Osteocyte (in vitro differentiated cells): Measurements from ENCODE around the gene ALK. TPM values are rescaled to one million over a fixed set of nuclear protein-coding genes. Genes with fewer than 3 reads are reported as not detected.

Experiments
- DNase-seq: peaks from one replicate; pipeline ENCODE4 v3.0.0; 2021; ENCODE audit warnings: mixed read lengths; ENCODE audit not compliant: unreplicated experiment; ENCODE audit errors: extremely low spot score
- H3K27ac Mint-ChIP-seq: one replicate; pipeline ENCODE4 v1.8.0; 2021; ENCODE audit warnings: mild to moderate bottlenecking, mixed read lengths; ENCODE audit not compliant: unreplicated experiment
- H3K27me3 Mint-ChIP-seq: one replicate; pipeline ENCODE4 v1.8.0; 2021; ENCODE audit warnings: mixed read lengths; ENCODE audit not compliant: unreplicated experiment
- H3K36me3 Mint-ChIP-seq: one replicate; pipeline ENCODE4 v1.8.0; 2021; ENCODE audit warnings: mixed read lengths; ENCODE audit not compliant: unreplicated experiment
- H3K4me1 Mint-ChIP-seq: one replicate; pipeline ENCODE4 v1.8.0; 2021; ENCODE audit warnings: mixed read lengths; ENCODE audit not compliant: unreplicated experiment
- H3K4me3 Mint-ChIP-seq: one replicate; pipeline ENCODE4 v1.8.0; 2021; ENCODE audit warnings: mild to moderate bottlenecking, moderate library complexity, mixed read lengths; ENCODE audit not compliant: unreplicated experiment
- H3K9me3 Mint-ChIP-seq: one replicate; pipeline ENCODE4 v1.8.0; 2021; ENCODE audit warnings: mixed read lengths; ENCODE audit not compliant: unreplicated experiment
- CTCF ChIP-seq: fragments of 200-600 bp; sonication (generic); IDR thresholded peaks from 2 replicates; pipeline ENCODE4 v1.5.0; 2021; ENCODE audit warnings: antibody characterized with exemption, mild to moderate bottlenecking, moderate library complexity
- total RNA-seq: library from RNA; stranded (reverse); gene quantifications from 2 replicates; pipeline ENCODE4 v1.2.1, GENCODE V29; 2021

Gene ALK
- total RNA-seq, 1 donor from 2014 or later: not detected

- peaks cover 8% of the 10 kb centered on the region for H3K27me3 Mint-ChIP-seq
- H3K27ac Mint-ChIP-seq: no peak overlapping the region
- H3K4me3 Mint-ChIP-seq: no peak overlapping the region
- H3K9me3 Mint-ChIP-seq: no peaks in the 10 kb centered on the region
- peaks cover 4% of the 10 kb centered on the region for H3K4me1 Mint-ChIP-seq
- DNase-seq: no peak
- TF ChIP-seq CTCF: no peak
- H3K36me3 Mint-ChIP-seq: no peaks in the 10 kb centered on the region
These were observed 702.0 kb downstream of the ALK start for GRCh38 chr2:29219374-29219773.

GRCh38 chr2:29218550-29219125, 702.7 kb downstream of the ALK start:
- Mint-ChIP-seq H3K27me3 (peaks cover 8% of the 10 kb centered on the region), H3K4me1 (peaks cover under 1% of the 10 kb centered on the region), H3K27ac (no peak overlapping the region), H3K4me3 (no peak overlapping the region), H3K36me3 (no peaks in the 10 kb centered on the region), H3K9me3 (no peaks in the 10 kb centered on the region)
- no peak for TF ChIP-seq CTCF
- DNase-seq: no peak

GRCh38 chr2:29218071-29218470, 703.3 kb downstream of the ALK start:
- Mint-ChIP-seq H3K36me3 (no peaks in the 10 kb centered on the region), H3K27ac (no peak overlapping the region), H3K9me3 (no peaks in the 10 kb centered on the region), H3K4me3 (no peak overlapping the region), H3K27me3 (peaks cover 8% of the 10 kb centered on the region), H3K4me1 (no peaks in the 10 kb centered on the region)
- DNase-seq: no peak
- TF ChIP-seq CTCF: no peak

- Mint-ChIP-seq H3K4me1 (no peaks in the 10 kb centered on the region), H3K27ac (no peak overlapping the region), H3K27me3 (peaks cover under 1% of the 10 kb centered on the region), H3K36me3 (no peaks in the 10 kb centered on the region), H3K4me3 (no peak overlapping the region), H3K9me3 (no peaks in the 10 kb centered on the region)
- TF ChIP-seq CTCF: no peak
- DNase-seq: no peak
These were observed 704.8 kb downstream of the ALK start for GRCh38 chr2:29216609-29216909.

GRCh38 chr2:29215739-29216608, 705.4 kb downstream of the ALK start:
- Mint-ChIP-seq H3K4me1 (no peaks in the 10 kb centered on the region), H3K27me3 (no peaks in the 10 kb centered on the region), H3K4me3 (no peak overlapping the region), H3K36me3 (no peaks in the 10 kb centered on the region), H3K27ac (no peak overlapping the region), H3K9me3 (no peaks in the 10 kb centered on the region)
- TF ChIP-seq CTCF: no peak
- no peak for DNase-seq
